Muscle layer of colon (tissue), 2 donors: ENCODE results near the gene MRGPRG.

Source experiments
- H3K27ac ChIP-seq: one replicate; pipeline ENCODE4 v1.7.0; 2013; ENCODE audit warnings: low read depth, mild to moderate bottlenecking, low read length, moderate library complexity
- H3K27me3 ChIP-seq, 2 donors: one replicate each; pipeline ENCODE4 v1.7.0; 2013; ENCODE audit warnings: low read length in 2 of 2, mild to moderate bottlenecking in 2 of 2; ENCODE audit not compliant: insufficient read depth in 2 of 2, control insufficient read depth in 1 of 2
- H3K36me3 ChIP-seq: one replicate; pipeline ENCODE4 v1.7.0; 2013; ENCODE audit warnings: mild to moderate bottlenecking, low read length; ENCODE audit not compliant: insufficient read depth
- H3K4me1 ChIP-seq: one replicate; pipeline ENCODE4 v1.7.0; 2013; ENCODE audit warnings: mild to moderate bottlenecking, low read length; ENCODE audit not compliant: insufficient read depth
- H3K4me3 ChIP-seq, 2 donors: one replicate each; pipeline ENCODE4 v1.7.0; 2013; ENCODE audit warnings: low read length in 2 of 2, low read depth in 1 of 2, mild to moderate bottlenecking in 1 of 2, moderate library complexity in 1 of 2
- H3K9ac ChIP-seq: one replicate; pipeline ENCODE4 v1.7.0; 2013; ENCODE audit warnings: low read length
- H3K9me3 ChIP-seq: one replicate; pipeline ENCODE4 v1.7.0; 2013; ENCODE audit warnings: mild to moderate bottlenecking, low read length
- donor health status: abdominal sarcoma.
- donor health status: Adenocarcinoma of cecum.

The MRGPRG gene

DNA sequence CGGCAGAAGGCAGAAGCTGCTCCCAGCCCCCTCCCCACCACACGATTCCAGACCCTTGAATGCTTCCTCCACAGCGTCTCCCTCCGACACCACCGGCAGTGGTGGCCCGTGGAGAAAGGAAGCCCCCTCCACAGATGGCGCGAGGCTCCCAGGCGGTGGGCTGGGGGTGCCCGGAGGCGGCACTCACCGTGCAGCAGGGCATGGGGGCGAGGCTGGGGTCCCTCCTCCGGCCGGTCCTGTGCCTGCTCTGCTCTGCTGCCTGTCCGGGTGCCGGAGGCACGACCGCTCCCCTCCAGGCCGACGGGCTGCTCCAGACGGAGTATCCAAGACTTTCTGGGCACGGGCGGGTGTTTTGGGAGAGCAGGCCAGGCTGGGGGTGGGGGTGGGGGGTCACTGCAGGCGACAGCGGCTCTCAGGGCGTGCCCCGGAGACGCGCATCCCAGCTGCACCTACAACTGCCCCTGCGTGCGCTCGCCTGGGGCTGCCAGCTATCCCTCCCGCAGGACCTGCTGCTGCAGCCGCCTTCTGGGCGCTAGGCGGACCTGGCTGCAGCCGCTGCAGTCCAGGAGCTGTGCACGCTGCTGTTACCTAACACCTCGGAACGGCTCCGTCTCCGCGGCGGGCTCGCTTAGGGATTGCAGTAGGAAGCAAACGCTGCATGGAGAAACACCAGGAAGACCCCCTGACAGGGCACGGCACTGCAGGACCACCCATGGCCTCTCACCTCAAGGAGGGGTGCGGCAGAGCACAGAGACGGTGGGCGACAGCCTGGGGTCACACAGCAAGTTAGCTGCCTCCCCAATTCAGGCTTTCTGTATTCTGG, 15.2 kb downstream of the MRGPRG start:
- Histone ChIP-seq H3K9me3 (no peaks in the 10 kb centered on the region), H3K36me3 (no peaks in the 10 kb centered on the region), H3K27me3 (peaks cover 11 to 40% of the 10 kb centered on the region in 2 donors), H3K9ac (no peak overlapping the region), H3K4me1 (peaks cover 6% of the 10 kb centered on the region), H3K27ac (no peak overlapping the region), H3K4me3 (no peak overlapping the region)

DNA sequence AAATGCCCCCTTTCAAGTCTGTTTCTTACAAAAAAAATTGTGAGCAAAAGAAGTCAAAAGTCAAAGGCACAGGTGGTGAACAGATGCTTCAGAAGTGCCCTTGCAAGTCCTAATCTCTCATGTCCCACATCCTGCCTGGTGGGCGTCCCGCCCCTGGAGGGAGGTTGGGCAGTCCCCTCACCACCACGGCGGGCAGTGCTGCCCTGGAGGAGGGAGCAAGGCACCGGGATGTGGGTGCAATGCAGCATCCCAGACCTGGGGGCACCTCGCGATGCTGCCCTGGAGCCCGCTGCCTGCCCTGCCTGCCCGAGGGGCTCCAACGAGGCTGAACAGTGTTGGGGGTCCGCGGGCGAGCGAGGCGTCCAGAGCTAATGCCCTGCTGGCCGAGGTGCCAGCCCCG, 15.9 kb downstream of the MRGPRG start:
- Histone ChIP-seq H3K27ac (no peak overlapping the region), H3K9ac (no peak overlapping the region), H3K4me1 (peaks cover 6% of the 10 kb centered on the region), H3K9me3 (no peaks in the 10 kb centered on the region), H3K36me3 (no peaks in the 10 kb centered on the region), H3K4me3 (no peak overlapping the region), H3K27me3 (peaks cover 11 to 40% of the 10 kb centered on the region in 2 donors)

GRCh38 chr11:3202305-3202704, 16.3 kb downstream of the MRGPRG start:
- H3K4me3 ChIP-seq, result no peak overlapping the region
- H3K4me1 ChIP-seq, result peaks cover 6% of the 10 kb centered on the region
- no peaks in the 10 kb centered on the region for H3K36me3 ChIP-seq
- H3K9ac ChIP-seq, result no peak overlapping the region
- no peak overlapping the region for H3K27ac ChIP-seq
- peaks cover 11 to 43% of the 10 kb centered on the region in 2 donors for H3K27me3 ChIP-seq
- H3K9me3 ChIP-seq, result no peaks in the 10 kb centered on the region

- Histone ChIP-seq H3K27ac (no peak overlapping the region), H3K27me3 (peaks cover 11 to 43% of the 10 kb centered on the region in 2 donors), H3K9ac (no peak overlapping the region), H3K9me3 (no peaks in the 10 kb centered on the region), H3K4me1 (peaks cover 6% of the 10 kb centered on the region), H3K4me3 (no peak overlapping the region), H3K36me3 (no peaks in the 10 kb centered on the region)
These were observed 16.9 kb downstream of the MRGPRG start for GRCh38 chr11:3201677-3202181.

DNA sequence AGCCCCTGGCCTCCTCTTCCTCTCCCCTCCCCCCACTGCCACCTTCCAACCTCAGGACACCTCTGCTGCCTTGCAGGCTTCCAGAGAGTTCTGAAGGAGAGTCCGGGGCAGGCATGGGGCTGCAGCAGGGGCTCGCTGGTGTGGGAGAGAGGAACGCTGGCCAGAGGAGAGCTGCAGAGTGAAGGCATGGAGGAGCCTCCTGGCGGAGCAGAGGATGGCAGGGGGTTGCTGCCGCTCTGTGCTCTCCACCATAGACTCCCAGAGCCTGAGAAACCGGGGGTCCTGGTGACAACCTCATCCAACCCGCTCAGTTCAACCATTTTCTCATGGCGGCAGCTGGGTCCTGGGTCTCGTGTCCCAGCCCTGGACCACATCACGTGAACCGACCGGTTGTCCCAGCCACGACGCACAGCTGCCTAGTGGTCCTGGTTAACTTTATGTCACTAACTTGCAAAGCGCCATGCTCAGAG, 17.5 kb downstream of the MRGPRG start:
- Histone ChIP-seq H3K4me3 (no peak overlapping the region), H3K36me3 (no peaks in the 10 kb centered on the region), H3K4me1 (peaks cover 6% of the 10 kb centered on the region), H3K9me3 (no peaks in the 10 kb centered on the region), H3K9ac (no peak overlapping the region), H3K27me3 (peaks cover 11 to 48% of the 10 kb centered on the region in 2 donors), H3K27ac (no peak overlapping the region)

DNA sequence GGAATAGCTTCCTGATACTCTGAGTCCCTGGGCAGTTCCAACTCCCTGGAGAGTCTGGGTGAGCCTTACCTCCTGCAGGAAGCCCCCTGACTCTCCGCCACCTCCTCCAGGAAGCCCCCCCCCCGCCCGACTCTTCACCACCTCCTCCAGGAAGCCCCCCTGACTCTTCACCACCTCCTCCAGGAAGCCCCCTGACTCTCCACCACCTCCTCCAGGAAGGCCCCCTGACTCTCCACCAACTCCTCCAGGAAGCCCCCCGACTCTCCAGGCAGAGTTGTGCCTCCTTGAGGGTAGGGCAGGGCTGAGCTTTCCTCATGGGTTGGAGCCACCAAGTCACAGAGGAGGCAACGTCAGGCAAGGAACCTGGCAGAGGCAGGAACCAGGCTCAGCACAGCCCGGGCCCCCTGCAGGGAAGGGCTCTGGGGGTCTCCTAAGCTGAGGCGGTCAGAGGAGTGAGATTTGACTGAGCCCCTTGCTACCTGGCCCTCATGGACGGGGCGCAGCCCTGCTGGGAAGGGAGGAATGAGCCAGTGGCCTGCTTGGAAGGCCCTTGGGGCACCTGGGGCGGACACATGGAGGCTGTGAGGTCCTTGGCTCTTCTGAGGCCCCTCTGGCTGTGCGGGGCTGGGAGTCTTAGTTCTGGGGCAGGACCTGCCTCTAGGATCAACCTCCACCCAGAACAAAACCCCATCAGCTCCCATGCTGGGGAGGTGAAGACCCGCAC, 18.1 kb downstream of the MRGPRG start:
- Histone ChIP-seq H3K9me3 (no peaks in the 10 kb centered on the region), H3K9ac (no peak overlapping the region), H3K4me3 (no peak overlapping the region), H3K4me1 (peaks cover 4% of the 10 kb centered on the region), H3K27me3 (peaks cover 11 to 50% of the 10 kb centered on the region in 2 donors), H3K36me3 (no peaks in the 10 kb centered on the region), H3K27ac (no peak overlapping the region)

- no peaks in the 10 kb centered on the region for H3K9me3 ChIP-seq
- no peaks in the 10 kb centered on the region for H3K4me1 ChIP-seq
- H3K27ac ChIP-seq, result no peak overlapping the region
- peaks cover 11 to 50% of the 10 kb centered on the region in 2 donors for H3K27me3 ChIP-seq
- H3K36me3 ChIP-seq, result no peaks in the 10 kb centered on the region
- no peak overlapping the region for H3K4me3 ChIP-seq
- no peak overlapping the region for H3K9ac ChIP-seq
These were observed 18.9 kb downstream of the MRGPRG start for GRCh38 chr11:3199537-3200295.

DNA sequence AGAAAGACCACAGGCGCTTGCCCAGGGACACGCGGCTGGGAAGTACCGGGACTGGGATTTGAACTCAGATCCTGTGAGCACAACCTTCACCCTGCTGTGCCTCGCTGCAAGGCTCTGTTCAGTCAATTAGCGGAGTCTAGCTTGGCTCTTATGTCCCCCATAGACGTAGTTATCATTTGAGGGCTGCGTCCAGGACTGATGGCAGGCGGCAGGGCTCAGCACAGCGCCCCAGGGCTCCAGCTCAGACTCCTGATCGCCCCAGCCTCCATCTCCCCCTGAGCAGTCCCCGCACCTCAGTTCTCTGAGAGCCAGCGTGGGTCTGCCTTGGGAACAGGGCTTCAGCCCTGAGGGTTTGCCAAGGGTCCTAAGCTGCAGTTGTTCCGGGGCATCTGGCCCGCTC, 19.8 kb downstream of the MRGPRG start:
- Histone ChIP-seq H3K27ac (no peak overlapping the region), H3K9ac (no peak overlapping the region), H3K27me3 (peaks cover 9 to 45% of the 10 kb centered on the region in 2 donors), H3K4me3 (no peak overlapping the region), H3K36me3 (no peaks in the 10 kb centered on the region), H3K4me1 (no peaks in the 10 kb centered on the region), H3K9me3 (no peaks in the 10 kb centered on the region)

DNA sequence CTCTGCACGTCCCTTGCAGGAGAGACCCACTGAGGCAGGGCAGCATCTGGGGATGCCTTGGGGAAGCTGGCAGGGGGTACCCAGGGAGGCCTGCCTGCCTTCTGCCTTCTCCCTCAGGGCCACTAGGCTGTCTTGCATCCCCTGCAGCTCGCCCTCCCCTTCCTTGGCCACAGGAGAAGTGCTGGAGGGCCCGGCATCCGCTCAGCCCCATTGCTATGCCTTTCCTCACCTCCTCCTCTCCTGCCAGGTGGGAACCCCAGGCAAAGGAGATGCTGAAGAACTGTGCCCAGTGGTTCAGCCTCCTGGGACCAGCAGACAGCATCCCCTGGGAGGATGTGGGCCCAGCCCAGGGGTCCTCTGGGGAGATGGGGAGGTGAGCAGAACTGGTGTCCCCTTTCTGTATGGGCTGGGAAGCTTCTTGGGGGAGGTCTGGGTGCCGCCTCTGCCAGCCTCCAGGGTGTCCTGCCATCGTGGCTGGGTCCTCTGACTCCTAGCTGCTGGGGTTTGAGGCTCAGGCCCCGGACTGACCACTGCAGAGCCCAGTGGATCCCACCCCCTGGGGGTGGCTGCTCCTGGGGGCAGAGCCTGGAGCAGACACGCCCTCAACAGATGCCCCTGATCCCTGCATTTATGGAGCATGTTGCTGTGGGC, 20.6 kb downstream of the MRGPRG start:
- Histone ChIP-seq H3K27ac (no peak overlapping the region), H3K9ac (no peak overlapping the region), H3K27me3 (peaks cover 4 to 37% of the 10 kb centered on the region in 2 donors), H3K4me1 (no peaks in the 10 kb centered on the region), H3K36me3 (no peaks in the 10 kb centered on the region), H3K9me3 (no peaks in the 10 kb centered on the region), H3K4me3 (no peak overlapping the region)

DNA sequence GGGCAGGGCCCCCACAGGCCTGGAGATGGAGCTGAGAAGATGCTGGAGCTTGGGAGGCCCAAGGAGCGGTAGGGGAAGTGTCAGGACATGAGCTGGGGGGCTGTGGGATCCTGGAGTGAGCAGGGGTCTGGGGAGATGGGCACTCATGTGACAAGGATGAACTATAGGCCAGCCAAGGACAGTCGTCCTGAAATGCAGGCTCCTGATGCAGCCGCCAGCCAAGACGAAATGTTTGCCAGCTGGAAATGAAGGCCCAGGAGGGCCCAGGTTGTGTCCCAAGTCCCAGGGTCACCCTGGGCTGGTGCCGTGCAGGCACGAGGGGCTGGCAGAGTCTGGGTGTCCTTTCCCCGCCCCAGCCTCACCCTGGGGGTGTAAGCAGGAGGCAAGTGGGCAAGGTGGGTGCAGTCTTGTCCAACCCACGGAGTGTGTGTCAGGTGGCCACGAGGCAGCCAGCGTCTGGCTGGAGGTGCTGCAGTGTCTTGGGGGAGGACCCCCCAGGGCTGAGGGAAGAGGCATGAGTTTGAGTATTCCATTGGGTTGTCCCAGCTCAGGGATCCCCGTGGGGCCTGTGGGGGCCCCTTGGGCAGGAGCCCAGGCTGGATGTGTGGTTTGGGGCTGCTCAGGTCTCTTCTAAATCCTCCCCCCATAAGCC, 21.4 kb downstream of the MRGPRG start:
- Histone ChIP-seq H3K27me3 (peaks cover 0 to 29% of the 10 kb centered on the region in 2 donors), H3K4me1 (no peaks in the 10 kb centered on the region), H3K9ac (no peak overlapping the region), H3K36me3 (no peaks in the 10 kb centered on the region), H3K9me3 (no peaks in the 10 kb centered on the region), H3K4me3 (no peak overlapping the region), H3K27ac (no peak overlapping the region)
